Keratinocyte (primary cell): ENCODE data around the gene POLK. TPM values are rescaled to one million over a fixed set of nuclear protein-coding genes. Genes with fewer than 3 reads are reported as not detected.

Experiments used
- DNase-seq: peaks from one replicate; pipeline ENCODE4 v3.0.0-alpha.2; 2011; ENCODE audit warnings: low read depth, missing footprints, low spot score
- FAIRE-seq: peaks from 2 replicates; lab custom pipeline; 2011; peaks lifted over from hg19 to GRCh38; lab: Jason Lieb, UNC
- H2AFZ ChIP-seq: 2 replicates; pipeline ENCODE4 v1.6.0; 2012; ENCODE audit warnings: low read length, control low read depth, inconsistent platforms; ENCODE audit not compliant: control insufficient read depth
- H3K27ac ChIP-seq: 2 replicates; pipeline ENCODE4 v1.5.1; 2011; ENCODE audit warnings: low read length; ENCODE audit not compliant: control insufficient read depth, insufficient read depth
- H3K27me3 ChIP-seq: 3 replicates; pipeline ENCODE4 v1.6.0; 2011; ENCODE audit warnings: low read length; ENCODE audit not compliant: control insufficient read depth, insufficient read depth; ENCODE audit errors: extremely low read depth
- H3K36me3 ChIP-seq, 2 experiments: 2 replicates in 1 of 2; 3 replicates in 1 of 2; pipeline ENCODE4 v1.5.1; 2011; ENCODE audit warnings: low read length in 2 of 2, mild to moderate bottlenecking in 1 of 2; ENCODE audit not compliant: control insufficient read depth in 2 of 2, insufficient read depth in 2 of 2; ENCODE audit errors: extremely low read depth in 1 of 2
- H3K4me1 ChIP-seq: 3 replicates; pipeline ENCODE4 v1.5.1; 2011; ENCODE audit warnings: low read length; ENCODE audit not compliant: control insufficient read depth, insufficient read depth; ENCODE audit errors: extremely low read depth
- H3K4me2 ChIP-seq: 3 replicates; pipeline ENCODE4 v1.6.0; 2011; ENCODE audit warnings: low read depth, low read length; ENCODE audit not compliant: control insufficient read depth, insufficient read depth; ENCODE audit errors: extremely low read depth
- H3K4me3 ChIP-seq, 3 experiments: fragments of 200-600 bp in 1 of 3; sonication (generic) in 1 of 3; 2 replicates in 2 of 3; 3 replicates in 1 of 3; pipeline ENCODE4 v1.5.1; 2011 to 2016; ENCODE audit warnings: low read length in 3 of 3, mild to moderate bottlenecking in 3 of 3, control low read depth in 2 of 3, inconsistent platforms in 1 of 3, low read depth in 1 of 3, mixed read lengths in 1 of 3, mixed run types in 1 of 3, moderate library complexity in 1 of 3; ENCODE audit not compliant: control insufficient read depth in 2 of 3, insufficient read depth in 2 of 3; ENCODE audit errors: extremely low read depth in 1 of 3
- H3K79me2 ChIP-seq: 2 replicates; pipeline ENCODE4 v1.6.0; 2012; ENCODE audit warnings: low read length; ENCODE audit not compliant: control insufficient read depth, insufficient read depth
- H3K9ac ChIP-seq: 3 replicates; pipeline ENCODE4 v1.6.0; 2011; ENCODE audit warnings: low read length; ENCODE audit not compliant: control insufficient read depth, insufficient read depth; ENCODE audit errors: extremely low read depth
- H3K9me1 ChIP-seq: 3 replicates; pipeline ENCODE4 v1.6.0; 2011; ENCODE audit warnings: low read length; ENCODE audit not compliant: control insufficient read depth, insufficient read depth; ENCODE audit errors: extremely low read depth
- H3K9me3 ChIP-seq: 2 replicates; pipeline ENCODE4 v1.5.1; 2012; ENCODE audit warnings: low read depth, low read length; ENCODE audit not compliant: control insufficient read depth
- H4K20me1 ChIP-seq: 3 replicates; pipeline ENCODE4 v1.6.0; 2011; ENCODE audit warnings: low read length; ENCODE audit not compliant: control insufficient read depth, insufficient read depth; ENCODE audit errors: extremely low read depth
- CTCF ChIP-seq, 3 experiments: IDR thresholded peaks in 1 of 3; conservative IDR thresholded peaks in 1 of 3; optimal IDR thresholded peaks in 1 of 3; 2 replicates in 2 of 3; 3 replicates in 1 of 3; pipeline versions ENCODE3 to v1.5.1; 2011; ENCODE audit warnings: low read length in 3 of 3, mild to moderate bottlenecking in 3 of 3, moderate library complexity in 2 of 3, control low read depth in 1 of 3, inconsistent platforms in 1 of 3; ENCODE audit not compliant: insufficient read depth in 2 of 3; ENCODE audit errors: extremely low read depth in 1 of 3
- EZH2 ChIP-seq: IDR thresholded peaks from one replicate; pipeline ENCODE4 v1.6.1; 2012; ENCODE audit warnings: inconsistent platforms, mild to moderate bottlenecking, low read length, moderate library complexity
- dilution Hi-C: fragments of 300-500 bp; cut with MboI; formaldehyde crosslinking; loops from one replicate; pipeline ENCODE4 v1.7.0; 2020; ENCODE audit warnings: low sequenced_read_pairs; ENCODE audit not compliant: extremely low pct_ligation_motif_present
- polyA plus RNA-seq, 5 experiments: library from polyadenylated mRNA; depleted of rRNA in 3 of 5; stranded (reverse) in 3 of 5; stranded (forward) in 1 of 5; unstranded in 1 of 5; fragments of >200 nt; gene quantifications; 1 replicate in 1 of 5; 2 replicates in 3 of 5; 3 replicates in 1 of 5; pipeline versions ENCODE4 v1.2.1 to v1.2.3, GENCODE V29; 2011 to 2012; ENCODE audit warnings: missing spikeins in 2 of 5, low read depth in 1 of 5, low replicate concordance in 1 of 5

POLK gene
- polyA plus RNA-seq, 1 donor (not counting 4 experiments of a cell fraction or from before 2014, with no cell fraction given): 25.8 TPM

GRCh38 chr5:75507841-75508240, 3.9 kb upstream of the POLK start:
- Histone ChIP-seq H3K4me2 (no peak overlapping the region), H3K9me1 (no peaks in the 10 kb centered on the region), H3K36me3 (no peaks in the 10 kb centered on the region), H3K79me2 (peaks cover 67% of the 10 kb centered on the region), H3K4me1 (peaks cover 11% of the 10 kb centered on the region), H3K9ac (no peak overlapping the region), H3K4me3 (no peak overlapping the region), H4K20me1 (no peaks in the 10 kb centered on the region), H3K27ac (no peak overlapping the region), H3K9me3 (no peaks in the 10 kb centered on the region), H2AFZ (no peak overlapping the region), H3K27me3 (no peaks in the 10 kb centered on the region)
- no peak for TF ChIP-seq CTCF (optimal IDR thresholded peaks at IDR 0.05 in 1 of 3, IDR thresholded peaks at IDR 0.05 in 1 of 3, conservative IDR thresholded peaks at IDR 0.05 in 1 of 3; ENCODE audit: extremely low read depth in 1 of 3, insufficient read depth in 2 of 3, low read length in 3 of 3)
- TF ChIP-seq EZH2: no peak
- DNase-seq: no peak
- FAIRE-seq: no peak
- dilution Hi-C loops: no loop called here

GRCh38 chr5:75509546-75509945, 2.1 kb upstream of the POLK start:
- Histone ChIP-seq H3K79me2 (peaks cover 82% of the 10 kb centered on the region), H2AFZ (no peak overlapping the region), H3K4me3 (peak overlapping the region; percentile 76 to 97 (median 96)), H3K4me1 (peaks cover 19% of the 10 kb centered on the region), H3K27me3 (no peaks in the 10 kb centered on the region), H3K9me1 (no peaks in the 10 kb centered on the region), H4K20me1 (no peaks in the 10 kb centered on the region), H3K36me3 (no peaks in the 10 kb centered on the region), H3K27ac (peak overlapping the region; percentile 43), H3K9ac (peak overlapping the region; percentile 90), H3K9me3 (no peaks in the 10 kb centered on the region), H3K4me2 (peak overlapping the region; percentile 89)
- FAIRE-seq: no peak
- TF ChIP-seq CTCF (optimal IDR thresholded peaks at IDR 0.05 in 1 of 3, IDR thresholded peaks at IDR 0.05 in 1 of 3, conservative IDR thresholded peaks at IDR 0.05 in 1 of 3; ENCODE audit: extremely low read depth in 1 of 3, insufficient read depth in 2 of 3, low read length in 3 of 3) (no peak), EZH2 (no peak)
- dilution Hi-C loops: no loop called here
- DNase-seq: no peak
